A549 (cell line): Measurements from ENCODE around the gene PRSS8.

Source experiments
- CHD2 ChIP-seq: fragments of 150-350 bp; IDR thresholded peaks from 2 replicates; pipeline ENCODE4 v1.6.1; 2014; ENCODE audit warnings: low read length; ENCODE audit not compliant: partially characterized antibody
- MAX ChIP-seq: IDR thresholded peaks from 2 replicates; pipeline ENCODE4 v1.6.1; 2012
- POLR2A ChIP-seq: IDR thresholded peaks from 2 replicates; pipeline ENCODE4 v1.6.1; 2012; ENCODE audit warnings: mild to moderate bottlenecking, low read length
- POLR2AphosphoS2 ChIP-seq: conservative IDR thresholded peaks from 2 replicates; pipeline ENCODE4 v1.6.1; 2012; ENCODE audit warnings: low read length, improper control_type of control experiment, inconsistent platforms
- SREBF2 ChIP-seq: fragments of 450-650 bp; IDR thresholded peaks from 2 replicates; pipeline ENCODE4 v1.6.1; 2014; ENCODE audit warnings: mild to moderate bottlenecking, moderate library complexity
- TF ChIP-seq, protein P1 (sequence below): fragments of >200 bp; sonication (Bioruptor Twin); formaldehyde crosslinking; IDR thresholded peaks from 3 replicates; pipeline ENCODE4 v1.5.1; 2016

GRCh38 chr16:31131841-31132271, 3.7 kb downstream of the PRSS8 start:
- TF ChIP-seq, protein P1, sequence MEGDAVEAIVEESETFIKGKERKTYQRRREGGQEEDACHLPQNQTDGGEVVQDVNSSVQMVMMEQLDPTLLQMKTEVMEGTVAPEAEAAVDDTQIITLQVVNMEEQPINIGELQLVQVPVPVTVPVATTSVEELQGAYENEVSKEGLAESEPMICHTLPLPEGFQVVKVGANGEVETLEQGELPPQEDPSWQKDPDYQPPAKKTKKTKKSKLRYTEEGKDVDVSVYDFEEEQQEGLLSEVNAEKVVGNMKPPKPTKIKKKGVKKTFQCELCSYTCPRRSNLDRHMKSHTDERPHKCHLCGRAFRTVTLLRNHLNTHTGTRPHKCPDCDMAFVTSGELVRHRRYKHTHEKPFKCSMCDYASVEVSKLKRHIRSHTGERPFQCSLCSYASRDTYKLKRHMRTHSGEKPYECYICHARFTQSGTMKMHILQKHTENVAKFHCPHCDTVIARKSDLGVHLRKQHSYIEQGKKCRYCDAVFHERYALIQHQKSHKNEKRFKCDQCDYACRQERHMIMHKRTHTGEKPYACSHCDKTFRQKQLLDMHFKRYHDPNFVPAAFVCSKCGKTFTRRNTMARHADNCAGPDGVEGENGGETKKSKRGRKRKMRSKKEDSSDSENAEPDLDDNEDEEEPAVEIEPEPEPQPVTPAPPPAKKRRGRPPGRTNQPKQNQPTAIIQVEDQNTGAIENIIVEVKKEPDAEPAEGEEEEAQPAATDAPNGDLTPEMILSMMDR: no peak
- TF ChIP-seq MAX (no peak), SREBF2 (no peak), CHD2 (no peak), POLR2A (no peak), POLR2AphosphoS2 (no peak)
